Activated T-cell treated with anti-CD3 and anti-CD28 coated beads, Interleukin-2, amount 50 U/mL, for 4 hours (primary cell): ENCODE measurements around the gene ZNF577. TPM values are rescaled to one million over a fixed set of nuclear protein-coding genes. Genes with fewer than 3 reads are reported as not detected.

Source experiments
- ATAC-seq, 2 donors: fragments of 200-7000 bp; cut with Tn5 transposase; one replicate each; pipeline ENCODE4 v1.10.0; 2021
- DNase-seq: peaks from one replicate; pipeline ENCODE4 v3.0.0-alpha.2; 2020
- H3K27me3 Mint-ChIP-seq: one replicate; pipeline ENCODE4 v1.8.0; 2021; ENCODE audit warnings: low read depth, mixed read lengths
- H3K36me3 Mint-ChIP-seq: one replicate; pipeline ENCODE4 v1.8.0; 2022; ENCODE audit warnings: mixed read lengths; ENCODE audit not compliant: insufficient read depth
- H3K4me1 Mint-ChIP-seq: one replicate; pipeline ENCODE4 v1.8.0; 2021; ENCODE audit warnings: low read depth, mixed read lengths
- H3K4me3 Mint-ChIP-seq: one replicate; pipeline ENCODE4 v1.8.0; 2021; ENCODE audit warnings: mild to moderate bottlenecking, moderate library complexity, mixed read lengths
- H3K9me3 Mint-ChIP-seq: one replicate; pipeline ENCODE4 v1.8.0; 2021; ENCODE audit warnings: mixed read lengths
- total RNA-seq, 3 donors: library from RNA; stranded (reverse); gene quantifications; one replicate each; pipeline ENCODE4 v1.2.1, GENCODE V29; 2021

The ZNF577 gene
- total RNA-seq, 3 donors from 2014 or later, result 2.8 to 4.8 (median 3.5) TPM

- Mint-ChIP-seq H3K36me3 (peaks cover 48% of the 10 kb centered on the region), H3K27me3 (peaks cover 30% of the 10 kb centered on the region), H3K9me3 (peaks cover 63% of the 10 kb centered on the region), H3K4me3 (peak within 1 kb of the TSS; percentile 97), H3K4me1 (peaks cover 26% of the 10 kb centered on the region)
- ATAC-seq, result peak; percentile 98 to 99
- peak; percentile 73 for DNase-seq
Measured at GRCh38 chr19:51904331-51905165, 16.8 kb upstream of the ZNF577 start, which contains the start of gene ZNF649. Gene ZNF649 (minus strand): TSS chr19:51905017. CDS start chr19:51900107, 4,910 bp downstream.

GRCh38 chr19:51903192-51903591, 15.4 kb upstream of the ZNF577 start:
- H3K9me3 Mint-ChIP-seq, result peaks cover 56% of the 10 kb centered on the region
- DNase-seq (no peak), ATAC-seq (no peak)
- H3K4me1 Mint-ChIP-seq, result peaks cover 26% of the 10 kb centered on the region
- H3K27me3 Mint-ChIP-seq, result peaks cover 20% of the 10 kb centered on the region
- peaks cover 56% of the 10 kb centered on the region for H3K36me3 Mint-ChIP-seq
- peak overlapping the region; percentile 97 for H3K4me3 Mint-ChIP-seq

GRCh38 chr19:51901860-51902259, 14.1 kb upstream of the ZNF577 start:
- H3K4me1 Mint-ChIP-seq, result peaks cover 26% of the 10 kb centered on the region
- H3K36me3 Mint-ChIP-seq, result peaks cover 63% of the 10 kb centered on the region
- ATAC-seq (no peak), DNase-seq (no peak)
- H3K27me3 Mint-ChIP-seq, result peaks cover 9% of the 10 kb centered on the region
- H3K9me3 Mint-ChIP-seq, result peaks cover 49% of the 10 kb centered on the region
- no peak overlapping the region for H3K4me3 Mint-ChIP-seq

GRCh38 chr19:51891193-51891747, 3.5 kb upstream of the ZNF577 start:
- no peaks in the 10 kb centered on the region for H3K27me3 Mint-ChIP-seq
- H3K4me1 Mint-ChIP-seq, result no peaks in the 10 kb centered on the region
- DNase-seq (no peak), ATAC-seq (no peak)
- H3K4me3 Mint-ChIP-seq, result no peak overlapping the region
- peaks cover 67% of the 10 kb centered on the region for H3K9me3 Mint-ChIP-seq
- H3K36me3 Mint-ChIP-seq, result peaks cover 79% of the 10 kb centered on the region

- ATAC-seq (no peak), DNase-seq (no peak)
- Mint-ChIP-seq H3K4me1 (no peaks in the 10 kb centered on the region), H3K27me3 (no peaks in the 10 kb centered on the region), H3K4me3 (no peak overlapping the region), H3K36me3 (peaks cover 76% of the 10 kb centered on the region), H3K9me3 (peaks cover 68% of the 10 kb centered on the region)
Measured at GRCh38 chr19:51889934-51890333, 2.2 kb upstream of the ZNF577 start.

- no peak for DNase-seq
- H3K4me1 Mint-ChIP-seq, result no peaks in the 10 kb centered on the region
Measured at GRCh38 chr19:51884713-51885112, 3.0 kb downstream of the ZNF577 start.

GRCh38 chr19:51882518-51882917, 5.2 kb downstream of the ZNF577 start:
- peaks cover 63% of the 10 kb centered on the region for H3K9me3 Mint-ChIP-seq
- peaks cover 66% of the 10 kb centered on the region for H3K36me3 Mint-ChIP-seq
- H3K4me3 Mint-ChIP-seq, result no peak overlapping the region
- no peak for DNase-seq
- H3K4me1 Mint-ChIP-seq, result no peaks in the 10 kb centered on the region
- ATAC-seq, result no peak
- no peaks in the 10 kb centered on the region for H3K27me3 Mint-ChIP-seq

More at GRCh38 chr19:51884713-51885112, 3.0 kb downstream of the ZNF577 start:
- no peak overlapping the region for H3K4me3 Mint-ChIP-seq
- peaks cover 61% of the 10 kb centered on the region for H3K9me3 Mint-ChIP-seq
- peaks cover 65% of the 10 kb centered on the region for H3K36me3 Mint-ChIP-seq
- no peaks in the 10 kb centered on the region for H3K27me3 Mint-ChIP-seq
- no peak for ATAC-seq

- Mint-ChIP-seq H3K4me3 (no peak overlapping the region), H3K36me3 (peaks cover 79% of the 10 kb centered on the region), H3K27me3 (no peaks in the 10 kb centered on the region), H3K4me1 (no peaks in the 10 kb centered on the region), H3K9me3 (peaks cover 88% of the 10 kb centered on the region)
- ATAC-seq (no peak), DNase-seq (no peak)
Measured at GRCh38 chr19:51873097-51873496, 14.7 kb downstream of the ZNF577 start.

- Mint-ChIP-seq H3K4me1 (no peaks in the 10 kb centered on the region), H3K4me3 (no peak overlapping the region), H3K9me3 (peaks cover 65% of the 10 kb centered on the region), H3K36me3 (peaks cover 21% of the 10 kb centered on the region), H3K27me3 (no peaks in the 10 kb centered on the region)
- DNase-seq (no peak), ATAC-seq (no peak)
Measured at GRCh38 chr19:51861870-51862622, 25.7 kb downstream of the ZNF577 start.

- Mint-ChIP-seq H3K4me1 (no peaks in the 10 kb centered on the region), H3K36me3 (no peaks in the 10 kb centered on the region), H3K4me3 (no peak overlapping the region), H3K27me3 (no peaks in the 10 kb centered on the region), H3K9me3 (peaks cover 38% of the 10 kb centered on the region)
- DNase-seq (no peak), ATAC-seq (no peak)
Measured at GRCh38 chr19:51837145-51837544, 50.6 kb downstream of the ZNF577 start.

GRCh38 chr19:51830274-51830673, 57.5 kb downstream of the ZNF577 start:
- no peaks in the 10 kb centered on the region for H3K4me1 Mint-ChIP-seq
- H3K9me3 Mint-ChIP-seq, result peaks cover 45% of the 10 kb centered on the region
- H3K36me3 Mint-ChIP-seq, result no peaks in the 10 kb centered on the region
- ATAC-seq, result no peak
- H3K4me3 Mint-ChIP-seq, result no peak overlapping the region
- no peaks in the 10 kb centered on the region for H3K27me3 Mint-ChIP-seq
- DNase-seq, result no peak

GRCh38 chr19:51824281-51825005, 63.3 kb downstream of the ZNF577 start:
- Mint-ChIP-seq H3K27me3 (no peaks in the 10 kb centered on the region), H3K4me1 (no peaks in the 10 kb centered on the region), H3K9me3 (peaks cover 64% of the 10 kb centered on the region), H3K4me3 (no peak overlapping the region), H3K36me3 (peaks cover 1% of the 10 kb centered on the region)
- DNase-seq (no peak), ATAC-seq (no peak)

- H3K4me3 Mint-ChIP-seq, result no peak overlapping the region
- ATAC-seq (no peak), DNase-seq (no peak)
- no peaks in the 10 kb centered on the region for H3K27me3 Mint-ChIP-seq
- no peaks in the 10 kb centered on the region for H3K4me1 Mint-ChIP-seq
- peaks cover 61% of the 10 kb centered on the region for H3K9me3 Mint-ChIP-seq
- peaks cover 1% of the 10 kb centered on the region for H3K36me3 Mint-ChIP-seq
Measured at GRCh38 chr19:51822946-51823345, 64.8 kb downstream of the ZNF577 start.

GRCh38 chr19:51822325-51822724, 65.4 kb downstream of the ZNF577 start:
- Mint-ChIP-seq H3K9me3 (peaks cover 55% of the 10 kb centered on the region), H3K4me3 (no peak overlapping the region), H3K27me3 (no peaks in the 10 kb centered on the region), H3K4me1 (no peaks in the 10 kb centered on the region), H3K36me3 (peaks cover 1% of the 10 kb centered on the region)
- ATAC-seq (no peak), DNase-seq (no peak)
